Activated T-helper 1 cell treated with Interleukin-2 at 50 U/mL for 16 hours (primary cell): ENCODE results near the gene MAP3K5.

Experiments
- DNase-seq: peaks from one replicate; pipeline ENCODE4 v3.0.0-alpha.2; 2020; ENCODE audit warnings: low read depth

The MAP3K5 gene

GRCh38 chr6:136511926-136512325, 280.4 kb downstream of the MAP3K5 start:
- no peak for DNase-seq

- no peak for DNase-seq
Measured at GRCh38 chr6:136511397-136511796, 280.9 kb downstream of the MAP3K5 start.

GRCh38 chr6:136510782-136511181, 281.5 kb downstream of the MAP3K5 start:
- DNase-seq, result no peak

GRCh38 chr6:136510299-136510698, 282.0 kb downstream of the MAP3K5 start:
- DNase-seq, result no peak

GRCh38 chr6:136508725-136509392, 283.4 kb downstream of the MAP3K5 start:
- no peak for DNase-seq
